Suprapubic skin (tissue), 3 donors: ENCODE measurements around the gene SIN3A.

Source experiments
- EP300 ChIP-seq: sonication (generic); formaldehyde crosslinking; IDR thresholded peaks from one replicate; pipeline ENCODE4 v1.6.1; 2017; ENCODE audit warnings: antibody characterized with exemption
- TF ChIP-seq, protein P1 (sequence below), 2 donors: fragments of 200-600 bp in 1 of 2; fragments of 450-650 bp in 1 of 2; sonication (generic) in 1 of 2; IDR thresholded peaks; one replicate each; pipeline ENCODE4 v1.5.1; 2016 to 2019; ENCODE audit warnings: antibody characterized with exemption in 2 of 2, mild to moderate bottlenecking in 1 of 2, moderate library complexity in 1 of 2

DNA sequence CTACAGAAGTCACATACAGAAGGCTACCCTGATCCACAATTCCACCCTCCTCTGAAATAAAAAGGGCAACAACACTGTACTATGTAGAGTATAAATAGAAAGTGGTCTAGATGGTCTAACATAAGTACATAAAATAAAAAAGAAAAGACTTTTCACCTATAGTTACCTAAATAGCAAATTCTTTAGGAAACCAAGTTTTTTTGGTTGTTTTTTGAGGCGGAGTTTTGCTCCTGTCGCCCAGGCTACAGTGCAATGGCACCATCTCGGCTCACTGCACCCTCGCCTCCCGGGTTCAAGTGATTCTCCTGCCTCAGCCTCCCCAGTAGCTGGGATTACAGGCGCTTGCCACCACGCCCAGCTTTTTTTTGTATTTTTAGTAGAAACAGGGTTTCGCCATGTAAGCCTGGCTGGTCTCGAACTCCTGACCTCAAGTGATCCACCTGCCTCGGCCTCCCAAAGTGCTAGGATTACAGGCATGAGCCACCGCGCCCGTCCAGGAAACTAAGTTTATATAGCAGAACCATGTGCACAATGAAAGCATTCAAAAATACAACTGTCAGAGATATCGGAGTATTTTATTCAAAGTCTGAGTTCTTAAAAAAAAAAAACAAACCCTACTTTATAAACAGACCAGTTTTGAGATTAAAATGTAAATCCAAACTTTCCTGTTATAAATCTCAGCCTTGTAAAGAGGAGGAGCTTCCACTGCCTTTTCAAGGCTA lies 1.7 kb downstream of the SIN3A start:
- TF ChIP-seq EP300, result no peak
- TF ChIP-seq, protein P1, sequence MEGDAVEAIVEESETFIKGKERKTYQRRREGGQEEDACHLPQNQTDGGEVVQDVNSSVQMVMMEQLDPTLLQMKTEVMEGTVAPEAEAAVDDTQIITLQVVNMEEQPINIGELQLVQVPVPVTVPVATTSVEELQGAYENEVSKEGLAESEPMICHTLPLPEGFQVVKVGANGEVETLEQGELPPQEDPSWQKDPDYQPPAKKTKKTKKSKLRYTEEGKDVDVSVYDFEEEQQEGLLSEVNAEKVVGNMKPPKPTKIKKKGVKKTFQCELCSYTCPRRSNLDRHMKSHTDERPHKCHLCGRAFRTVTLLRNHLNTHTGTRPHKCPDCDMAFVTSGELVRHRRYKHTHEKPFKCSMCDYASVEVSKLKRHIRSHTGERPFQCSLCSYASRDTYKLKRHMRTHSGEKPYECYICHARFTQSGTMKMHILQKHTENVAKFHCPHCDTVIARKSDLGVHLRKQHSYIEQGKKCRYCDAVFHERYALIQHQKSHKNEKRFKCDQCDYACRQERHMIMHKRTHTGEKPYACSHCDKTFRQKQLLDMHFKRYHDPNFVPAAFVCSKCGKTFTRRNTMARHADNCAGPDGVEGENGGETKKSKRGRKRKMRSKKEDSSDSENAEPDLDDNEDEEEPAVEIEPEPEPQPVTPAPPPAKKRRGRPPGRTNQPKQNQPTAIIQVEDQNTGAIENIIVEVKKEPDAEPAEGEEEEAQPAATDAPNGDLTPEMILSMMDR (IDR thresholded peaks at IDR 0.05), result no peak
